GM12892 (cell line): ENCODE measurements around the gene NAALADL2.

ENCODE experiments used
- POLR2A ChIP-seq: IDR thresholded peaks from 2 replicates; pipeline ENCODE4 v1.6.1; 2011; ENCODE audit warnings: low read depth, low read length, control low read depth
- POLR2AphosphoS5 ChIP-seq: IDR thresholded peaks from 2 replicates; pipeline ENCODE4 v1.6.1; 2011; ENCODE audit warnings: low read depth, low read length, control low read depth
- TAF1 ChIP-seq: IDR thresholded peaks from 2 replicates; pipeline ENCODE4 v1.6.1; 2011; ENCODE audit warnings: low read depth, mild to moderate bottlenecking, control low read depth, low read length, borderline replicate concordance

DNA sequence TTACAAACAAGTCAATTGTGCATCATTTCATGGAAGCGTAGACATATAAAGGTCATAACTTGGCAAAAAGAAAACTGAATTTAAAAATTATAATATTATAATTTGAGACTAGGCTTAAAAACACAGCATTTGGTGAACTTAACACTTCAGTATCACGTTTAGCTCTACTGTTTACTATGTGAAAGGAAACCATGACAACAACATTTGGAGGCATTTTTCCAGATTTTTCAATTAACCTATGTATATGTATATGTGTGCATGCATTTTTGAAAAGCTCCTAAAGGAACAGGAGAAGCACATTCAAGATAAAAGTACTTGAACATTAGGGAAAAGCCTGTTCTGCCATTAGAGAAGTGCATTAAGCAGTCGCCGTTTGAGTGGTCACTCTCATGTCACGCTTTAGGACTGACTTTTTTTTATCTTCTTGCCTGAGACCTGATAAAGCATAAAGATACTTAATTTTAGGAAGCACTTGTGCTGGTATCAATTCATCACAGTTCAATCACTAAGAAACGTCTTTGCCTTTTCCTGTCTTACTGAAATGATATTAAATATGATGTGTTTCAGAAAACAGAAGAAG lies 156.0 kb downstream of the NAALADL2 start:
- TF ChIP-seq POLR2AphosphoS5 (no peak), TAF1 (no peak), POLR2A (no peak)
